Nephron progenitor cell (in vitro differentiated cells): ENCODE measurements around the gene UBE2U.

Experiments used
- DNase-seq: peaks from one replicate; pipeline ENCODE4 v3.0.0; 2021
- H3K27ac Mint-ChIP-seq: 2 replicates; pipeline ENCODE4 v1.8.0; 2021; ENCODE audit warnings: mild to moderate bottlenecking, moderate library complexity, mixed read lengths
- H3K27me3 Mint-ChIP-seq: 2 replicates; pipeline ENCODE4 v1.8.0; 2021; ENCODE audit warnings: mild to moderate bottlenecking, low read depth, mixed read lengths; ENCODE audit not compliant: poor library complexity
- H3K36me3 Mint-ChIP-seq: 2 replicates; pipeline ENCODE4 v1.8.0; 2021; ENCODE audit warnings: low read depth, mixed read lengths
- H3K4me1 Mint-ChIP-seq: 2 replicates; pipeline ENCODE4 v1.8.0; 2021; ENCODE audit warnings: mixed read lengths
- H3K4me3 Mint-ChIP-seq: 2 replicates; pipeline ENCODE4 v1.8.0; 2021; ENCODE audit warnings: mild to moderate bottlenecking, moderate library complexity, mixed read lengths
- H3K9me3 Mint-ChIP-seq: 2 replicates; pipeline ENCODE4 v1.8.0; 2021; ENCODE audit warnings: mild to moderate bottlenecking, moderate library complexity, mixed read lengths
- CTCF ChIP-seq: fragments of 200-600 bp; sonication (generic); IDR thresholded peaks from 2 replicates; pipeline ENCODE4 v1.5.0; 2021; ENCODE audit warnings: antibody characterized with exemption

Gene UBE2U

GRCh38 chr1:64263335-64263734, 59.9 kb downstream of the UBE2U start:
- no peak overlapping the region for H3K4me3 Mint-ChIP-seq
- H3K27ac Mint-ChIP-seq, result no peak overlapping the region
- DNase-seq, result no peak
- peaks cover 3% of the 10 kb centered on the region for H3K9me3 Mint-ChIP-seq
- no peaks in the 10 kb centered on the region for H3K36me3 Mint-ChIP-seq
- peaks cover 27% of the 10 kb centered on the region for H3K4me1 Mint-ChIP-seq
- H3K27me3 Mint-ChIP-seq, result no peaks in the 10 kb centered on the region
- no peak for TF ChIP-seq CTCF

- Mint-ChIP-seq H3K27me3 (no peaks in the 10 kb centered on the region), H3K4me1 (peaks cover 27% of the 10 kb centered on the region), H3K27ac (peak overlapping the region; percentile 7), H3K9me3 (peaks cover 3% of the 10 kb centered on the region), H3K4me3 (no peak overlapping the region), H3K36me3 (no peaks in the 10 kb centered on the region)
- TF ChIP-seq CTCF, result no peak
- DNase-seq, result no peak
These were observed 60.4 kb downstream of the UBE2U start for GRCh38 chr1:64263856-64264255.

GRCh38 chr1:64265141-64265540, 61.7 kb downstream of the UBE2U start:
- DNase-seq, result no peak
- no peak overlapping the region for H3K4me3 Mint-ChIP-seq

GRCh38 chr1:64266991-64267390, 63.6 kb downstream of the UBE2U start:
- no peak overlapping the region for H3K27ac Mint-ChIP-seq
- peaks cover 25% of the 10 kb centered on the region for H3K4me1 Mint-ChIP-seq
- no peak for TF ChIP-seq CTCF
- no peak for DNase-seq
- no peak overlapping the region for H3K4me3 Mint-ChIP-seq
- no peaks in the 10 kb centered on the region for H3K36me3 Mint-ChIP-seq
- no peaks in the 10 kb centered on the region for H3K27me3 Mint-ChIP-seq
- H3K9me3 Mint-ChIP-seq, result no peaks in the 10 kb centered on the region

More at GRCh38 chr1:64265141-64265540, 61.7 kb downstream of the UBE2U start:
- H3K36me3 Mint-ChIP-seq, result no peaks in the 10 kb centered on the region
- TF ChIP-seq CTCF, result no peak
- H3K9me3 Mint-ChIP-seq, result no peaks in the 10 kb centered on the region
- H3K27me3 Mint-ChIP-seq, result no peaks in the 10 kb centered on the region
- peaks cover 33% of the 10 kb centered on the region for H3K4me1 Mint-ChIP-seq
- no peak overlapping the region for H3K27ac Mint-ChIP-seq

GRCh38 chr1:64268653-64269557, 65.5 kb downstream of the UBE2U start:
- DNase-seq, result peak; percentile 77
- Mint-ChIP-seq H3K36me3 (peaks cover 10% of the 10 kb centered on the region), H3K4me1 (peaks cover 8% of the 10 kb centered on the region), H3K27ac (no peak overlapping the region), H3K9me3 (peaks cover 12% of the 10 kb centered on the region), H3K4me3 (no peak overlapping the region), H3K27me3 (no peaks in the 10 kb centered on the region)
- peak; percentile 87 for TF ChIP-seq CTCF

- Mint-ChIP-seq H3K4me3 (no peak overlapping the region), H3K27me3 (no peaks in the 10 kb centered on the region), H3K9me3 (peaks cover 17% of the 10 kb centered on the region), H3K36me3 (peaks cover 12% of the 10 kb centered on the region), H3K27ac (no peak overlapping the region), H3K4me1 (peaks cover 5% of the 10 kb centered on the region)
- no peak for DNase-seq
- no peak for TF ChIP-seq CTCF
These were observed 66.1 kb downstream of the UBE2U start for GRCh38 chr1:64269558-64269884.
